Ovary (tissue), 3 donors: ENCODE data around the gene RPAP2.

ENCODE experiments used
- EP300 ChIP-seq: sonication (generic); formaldehyde crosslinking; IDR thresholded peaks from one replicate; pipeline ENCODE4 v1.6.1; 2017; ENCODE audit warnings: antibody characterized with exemption
- POLR2A ChIP-seq: fragments of 450-650 bp; IDR thresholded peaks from one replicate; pipeline ENCODE4 v1.6.1; 2017; ENCODE audit warnings: antibody characterized with exemption, mild to moderate bottlenecking, moderate library complexity
- TF ChIP-seq, protein P1 (sequence below), 3 donors: fragments of 450-650 bp in 2 of 3; fragments of 200-600 bp in 1 of 3; IDR thresholded peaks; one replicate each; pipeline versions ENCODE4 v1.5.1 to v1.8.0; 2016 to 2022; ENCODE audit warnings: antibody characterized with exemption in 3 of 3, mild to moderate bottlenecking in 1 of 3
- donor health status: DM: no; HTN: no; CAD: no.

DNA sequence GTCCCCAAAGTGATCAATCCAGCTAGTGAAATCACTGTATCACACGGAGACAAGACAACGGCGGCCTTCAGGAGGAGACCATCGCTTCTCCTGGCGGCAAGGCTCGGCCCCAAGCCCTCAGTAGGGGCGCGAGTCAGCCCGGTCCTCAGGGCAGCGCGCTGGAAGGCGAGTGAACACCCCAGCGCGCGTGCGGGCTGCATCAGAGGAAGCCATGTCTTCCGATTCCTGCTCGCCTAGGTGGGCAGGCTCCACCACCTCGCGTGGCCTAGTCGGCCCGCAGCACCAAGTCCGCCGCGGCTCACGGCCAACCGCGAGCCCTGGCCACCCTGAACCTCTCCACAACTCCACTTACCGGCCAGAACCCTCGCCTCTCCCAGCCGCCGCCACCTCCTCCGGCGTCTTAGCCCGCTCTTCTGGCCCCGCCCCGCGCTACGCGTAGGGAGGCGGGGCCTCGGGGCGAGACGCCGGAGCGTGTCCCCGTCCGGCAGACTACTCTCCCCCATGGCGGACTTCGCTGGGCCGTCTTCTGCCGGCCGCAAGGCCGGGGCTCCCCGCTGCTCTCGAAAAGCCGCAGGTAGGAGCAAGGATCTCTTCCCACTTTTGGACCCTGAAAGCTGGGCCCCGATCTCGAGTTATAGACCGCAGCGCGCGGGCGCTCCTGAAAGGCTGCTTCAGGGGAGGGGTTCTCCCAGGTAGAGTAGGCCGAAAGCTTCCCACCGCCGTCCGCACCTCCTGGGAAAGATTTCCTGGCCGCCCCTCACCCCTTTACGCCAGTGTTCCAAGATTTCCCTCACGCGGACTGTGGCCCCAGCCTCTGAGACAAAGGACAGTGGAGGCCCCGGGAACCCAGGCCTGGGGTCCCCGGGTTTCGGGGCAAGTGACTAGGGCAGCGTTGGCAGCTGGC, at the start of gene RPAP2, which contains the start of gene GLMN:
- TF ChIP-seq, protein P1, sequence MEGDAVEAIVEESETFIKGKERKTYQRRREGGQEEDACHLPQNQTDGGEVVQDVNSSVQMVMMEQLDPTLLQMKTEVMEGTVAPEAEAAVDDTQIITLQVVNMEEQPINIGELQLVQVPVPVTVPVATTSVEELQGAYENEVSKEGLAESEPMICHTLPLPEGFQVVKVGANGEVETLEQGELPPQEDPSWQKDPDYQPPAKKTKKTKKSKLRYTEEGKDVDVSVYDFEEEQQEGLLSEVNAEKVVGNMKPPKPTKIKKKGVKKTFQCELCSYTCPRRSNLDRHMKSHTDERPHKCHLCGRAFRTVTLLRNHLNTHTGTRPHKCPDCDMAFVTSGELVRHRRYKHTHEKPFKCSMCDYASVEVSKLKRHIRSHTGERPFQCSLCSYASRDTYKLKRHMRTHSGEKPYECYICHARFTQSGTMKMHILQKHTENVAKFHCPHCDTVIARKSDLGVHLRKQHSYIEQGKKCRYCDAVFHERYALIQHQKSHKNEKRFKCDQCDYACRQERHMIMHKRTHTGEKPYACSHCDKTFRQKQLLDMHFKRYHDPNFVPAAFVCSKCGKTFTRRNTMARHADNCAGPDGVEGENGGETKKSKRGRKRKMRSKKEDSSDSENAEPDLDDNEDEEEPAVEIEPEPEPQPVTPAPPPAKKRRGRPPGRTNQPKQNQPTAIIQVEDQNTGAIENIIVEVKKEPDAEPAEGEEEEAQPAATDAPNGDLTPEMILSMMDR (IDR thresholded peaks at IDR 0.05), result no peak
- TF ChIP-seq POLR2A, result peak; percentile 61
- TF ChIP-seq EP300, result no peak
